Osteoblast (primary cell): ENCODE results near the gene MFSD2A. TPM values are rescaled to one million over a fixed set of nuclear protein-coding genes. Genes with fewer than 3 reads are reported as not detected.
"Not testable (repeated sequence)": the region's sequence is repeated elsewhere in the genome, so short reads cannot be mapped to it uniquely, and the experiment has no call there.

Experiments used
- DNase-seq: peaks from one replicate; pipeline ENCODE4 v3.0.0; 2011; ENCODE audit warnings: low spot score, mixed read lengths; ENCODE audit not compliant: insufficient read length; ENCODE audit errors: missing footprints
- H2AFZ ChIP-seq: 2 replicates; pipeline ENCODE4 v1.6.0; 2011; ENCODE audit warnings: mild to moderate bottlenecking, low read length
- H3K27ac ChIP-seq: 2 replicates; pipeline ENCODE4 v1.5.1; 2011; ENCODE audit warnings: mild to moderate bottlenecking, low read depth, low read length, moderate library complexity
- H3K27me3 ChIP-seq: 2 replicates; pipeline ENCODE4 v1.6.0; 2012; ENCODE audit warnings: mild to moderate bottlenecking, control low read depth, inconsistent platforms, low read length, moderate library complexity; ENCODE audit not compliant: insufficient read depth
- H3K36me3 ChIP-seq: 2 replicates; pipeline ENCODE4 v1.5.1; 2011; ENCODE audit warnings: mild to moderate bottlenecking, low read length, control low read depth, moderate library complexity; ENCODE audit not compliant: insufficient read depth
- H3K4me1 ChIP-seq: 2 replicates; pipeline ENCODE4 v1.5.1; 2011; ENCODE audit warnings: mild to moderate bottlenecking, low read length, control low read depth, moderate library complexity; ENCODE audit not compliant: insufficient read depth
- H3K4me2 ChIP-seq: 2 replicates; pipeline ENCODE4 v1.6.0; 2011; ENCODE audit warnings: mild to moderate bottlenecking, low read length; ENCODE audit not compliant: insufficient read depth
- H3K4me3 ChIP-seq: fragments of 200-600 bp; sonication (generic); 3 replicates; pipeline ENCODE4 v1.5.1; 2012; ENCODE audit warnings: mild to moderate bottlenecking, low read length, inconsistent platforms; ENCODE audit not compliant: insufficient read depth
- H3K79me2 ChIP-seq: 2 replicates; pipeline ENCODE4 v1.6.0; 2012; ENCODE audit warnings: mild to moderate bottlenecking, low read length, control low read depth, inconsistent platforms; ENCODE audit not compliant: insufficient read depth
- H3K9me3 ChIP-seq: 2 replicates; pipeline ENCODE4 v1.5.1; 2011; ENCODE audit warnings: low read depth, low read length, control low read depth
- H4K20me1 ChIP-seq: 2 replicates; pipeline ENCODE4 v1.6.0; 2012; ENCODE audit warnings: mild to moderate bottlenecking, low read length, control low read depth; ENCODE audit not compliant: insufficient read depth
- total RNA-seq: library from RNA; depleted of rRNA; stranded (reverse); fragments of >200 nt; gene quantifications from 2 replicates; pipeline ENCODE4 v1.2.3, GENCODE V29; 2012
- TF ChIP-seq, protein P1 (sequence below): IDR thresholded peaks from 2 replicates; pipeline ENCODE4 v1.5.1; 2011; ENCODE audit warnings: mild to moderate bottlenecking, low read depth, low read length, moderate library complexity; ENCODE audit errors: extremely low read depth

Gene MFSD2A
- total RNA-seq, 1 donor = 3.6 TPM

DNA sequence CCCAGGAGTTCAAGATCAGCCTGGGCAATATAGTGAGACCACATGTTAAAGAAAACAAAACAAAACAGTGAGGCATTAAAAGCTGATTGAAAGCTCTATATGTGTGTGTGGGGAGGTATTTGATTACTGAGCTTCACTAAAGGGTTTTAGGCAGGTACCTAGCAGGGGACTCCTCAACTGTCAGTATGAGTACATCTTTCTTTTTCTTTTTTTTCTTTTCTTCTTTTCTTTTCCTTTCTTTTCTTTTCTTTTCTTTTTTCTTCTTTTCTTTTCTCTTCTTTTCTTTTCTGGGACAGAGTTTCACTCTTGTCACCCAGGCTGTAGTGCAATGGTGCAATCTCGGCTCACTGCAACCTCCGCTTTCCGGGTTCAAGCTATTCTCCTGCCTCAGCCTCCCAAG, 44.7 kb upstream of the MFSD2A start:
- TF ChIP-seq, protein P1, sequence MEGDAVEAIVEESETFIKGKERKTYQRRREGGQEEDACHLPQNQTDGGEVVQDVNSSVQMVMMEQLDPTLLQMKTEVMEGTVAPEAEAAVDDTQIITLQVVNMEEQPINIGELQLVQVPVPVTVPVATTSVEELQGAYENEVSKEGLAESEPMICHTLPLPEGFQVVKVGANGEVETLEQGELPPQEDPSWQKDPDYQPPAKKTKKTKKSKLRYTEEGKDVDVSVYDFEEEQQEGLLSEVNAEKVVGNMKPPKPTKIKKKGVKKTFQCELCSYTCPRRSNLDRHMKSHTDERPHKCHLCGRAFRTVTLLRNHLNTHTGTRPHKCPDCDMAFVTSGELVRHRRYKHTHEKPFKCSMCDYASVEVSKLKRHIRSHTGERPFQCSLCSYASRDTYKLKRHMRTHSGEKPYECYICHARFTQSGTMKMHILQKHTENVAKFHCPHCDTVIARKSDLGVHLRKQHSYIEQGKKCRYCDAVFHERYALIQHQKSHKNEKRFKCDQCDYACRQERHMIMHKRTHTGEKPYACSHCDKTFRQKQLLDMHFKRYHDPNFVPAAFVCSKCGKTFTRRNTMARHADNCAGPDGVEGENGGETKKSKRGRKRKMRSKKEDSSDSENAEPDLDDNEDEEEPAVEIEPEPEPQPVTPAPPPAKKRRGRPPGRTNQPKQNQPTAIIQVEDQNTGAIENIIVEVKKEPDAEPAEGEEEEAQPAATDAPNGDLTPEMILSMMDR = no peak
- Histone ChIP-seq H3K4me2 (no peak overlapping the region), H4K20me1 (no peaks in the 10 kb centered on the region), H3K4me3 (no peak overlapping the region), H2AFZ (no peak overlapping the region), H3K27me3 (peaks cover 4% of the 10 kb centered on the region), H3K4me1 (no peaks in the 10 kb centered on the region), H3K9me3 (peaks cover 6% of the 10 kb centered on the region), H3K27ac (no peak overlapping the region), H3K79me2 (no peaks in the 10 kb centered on the region), H3K36me3 (no peaks in the 10 kb centered on the region)
- DNase-seq = no peak

DNA sequence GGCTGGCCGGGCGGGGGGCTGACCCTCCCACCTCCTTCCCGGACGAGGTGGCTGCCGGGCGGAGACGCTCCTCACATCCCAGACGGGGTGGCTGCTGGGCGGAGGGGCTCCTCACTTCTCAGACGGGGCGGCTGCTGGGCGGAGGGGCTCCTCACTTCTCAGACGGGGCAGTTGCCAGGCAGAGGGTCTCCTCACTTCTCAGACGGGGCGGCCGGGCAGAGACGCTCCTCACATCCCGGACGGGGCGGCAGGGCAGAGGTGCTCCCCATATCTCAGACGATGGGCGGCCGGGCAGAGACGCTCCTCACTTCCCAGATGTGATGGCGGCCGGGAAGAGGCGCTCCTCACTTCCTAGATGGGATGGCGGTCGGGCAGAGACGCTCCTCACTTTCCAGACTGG, 41.8 kb upstream of the MFSD2A start:
- not testable (repeated sequence) for H3K4me2 ChIP-seq, H3K27me3 ChIP-seq, H3K79me2 ChIP-seq, H3K36me3 ChIP-seq, H3K4me1 ChIP-seq, H4K20me1 ChIP-seq, DNase-seq, H3K4me3 ChIP-seq, H3K9me3 ChIP-seq, H3K27ac ChIP-seq, H2AFZ ChIP-seq

DNA sequence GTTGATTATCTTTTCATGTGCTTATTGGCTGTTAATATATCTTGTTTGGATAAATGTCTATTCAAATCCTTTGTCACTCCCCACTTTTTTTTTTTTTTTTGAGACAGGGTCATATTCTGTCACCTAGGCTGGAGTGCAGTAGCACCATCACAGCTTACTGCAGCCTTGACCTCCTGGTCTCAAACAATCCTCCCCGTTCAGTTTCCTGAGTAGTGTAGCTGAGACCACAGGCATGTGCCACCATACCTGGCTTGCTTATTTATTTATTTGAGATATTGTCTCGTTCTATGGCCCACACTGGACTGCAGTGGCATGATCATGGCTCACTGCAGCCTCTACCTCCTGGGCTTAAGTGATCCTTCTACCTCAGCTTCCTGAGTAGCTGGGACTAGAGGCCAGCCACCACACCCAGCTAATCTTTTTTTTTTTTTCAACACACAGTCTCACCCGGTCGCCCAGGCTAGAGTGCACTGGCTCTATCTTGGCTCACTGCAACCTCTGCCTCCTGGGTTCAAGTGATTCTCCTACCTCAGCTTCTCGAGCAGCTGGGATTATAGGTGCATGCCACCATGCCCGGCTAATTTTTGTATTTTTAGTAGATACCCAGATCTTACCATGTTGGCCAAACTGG, 39.3 kb upstream of the MFSD2A start:
- H3K4me2 ChIP-seq = no peak overlapping the region
- no peak for DNase-seq
- H2AFZ ChIP-seq = no peak overlapping the region
- H4K20me1 ChIP-seq = no peaks in the 10 kb centered on the region
- no peaks in the 10 kb centered on the region for H3K27me3 ChIP-seq
- H3K4me3 ChIP-seq = no peak overlapping the region
- H3K4me1 ChIP-seq = no peaks in the 10 kb centered on the region
- TF ChIP-seq, protein P1 = no peak
- H3K79me2 ChIP-seq = no peaks in the 10 kb centered on the region
- no peak overlapping the region for H3K27ac ChIP-seq
- no peaks in the 10 kb centered on the region for H3K9me3 ChIP-seq
- H3K36me3 ChIP-seq = no peaks in the 10 kb centered on the region

GRCh38 chr1:39917825-39918224, 37.1 kb upstream of the MFSD2A start:
- Histone ChIP-seq H3K4me1 (no peaks in the 10 kb centered on the region), H3K9me3 (no peaks in the 10 kb centered on the region), H3K27ac (no peak overlapping the region), H3K27me3 (no peaks in the 10 kb centered on the region), H3K79me2 (no peaks in the 10 kb centered on the region), H3K4me2 (no peak overlapping the region), H4K20me1 (no peaks in the 10 kb centered on the region), H3K36me3 (no peaks in the 10 kb centered on the region), H2AFZ (no peak overlapping the region), H3K4me3 (no peak overlapping the region)
- TF ChIP-seq, protein P1 = no peak
- no peak for DNase-seq
